Stimulated activated CD8-positive, alpha-beta memory T cell treated with anti-CD3 and anti-CD28 coated beads, Interleukin-7, amount 100 ng/mL, for 48 hours (primary cell): Measurements from ENCODE around the gene TP73.

ENCODE experiments used
- DNase-seq, 2 donors: peaks; one replicate each; pipeline ENCODE4 v3.0.0-alpha.2; 2020; ENCODE audit warnings: low read depth in 1 of 2; ENCODE audit errors: extremely low read depth in 1 of 2

Gene TP73

GRCh38 chr1:3633344-3634058 lies 18.8 kb upstream of the TP73 start:
- no peak for DNase-seq

GRCh38 chr1:3634059-3634800 lies 18.1 kb upstream of the TP73 start:
- no peak for DNase-seq

GRCh38 chr1:3636080-3636479 lies 16.2 kb upstream of the TP73 start:
- no peak for DNase-seq

DNA sequence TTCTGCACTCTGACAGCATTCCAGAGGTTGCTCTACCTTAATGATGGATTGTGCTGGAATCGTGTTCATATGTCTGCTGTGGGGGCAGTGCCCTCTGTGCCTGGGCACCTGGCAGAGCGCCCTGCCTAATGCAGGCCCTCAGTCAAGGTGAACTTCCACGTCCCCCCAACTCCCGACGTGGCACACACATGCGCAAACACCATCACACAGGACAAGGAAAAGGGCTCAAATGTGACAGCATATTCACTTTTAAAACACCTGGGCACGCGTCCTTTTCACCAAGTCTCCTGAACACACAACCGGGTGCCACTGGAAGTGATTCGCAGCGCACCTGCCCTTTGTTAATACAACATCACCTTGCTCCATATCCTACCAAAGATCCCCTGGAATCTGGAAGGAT lies 15.8 kb upstream of the TP73 start:
- DNase-seq: no peak

- DNase-seq: no peak
These were observed 14.3 kb upstream of the TP73 start for GRCh38 chr1:3638027-3638426.

DNA sequence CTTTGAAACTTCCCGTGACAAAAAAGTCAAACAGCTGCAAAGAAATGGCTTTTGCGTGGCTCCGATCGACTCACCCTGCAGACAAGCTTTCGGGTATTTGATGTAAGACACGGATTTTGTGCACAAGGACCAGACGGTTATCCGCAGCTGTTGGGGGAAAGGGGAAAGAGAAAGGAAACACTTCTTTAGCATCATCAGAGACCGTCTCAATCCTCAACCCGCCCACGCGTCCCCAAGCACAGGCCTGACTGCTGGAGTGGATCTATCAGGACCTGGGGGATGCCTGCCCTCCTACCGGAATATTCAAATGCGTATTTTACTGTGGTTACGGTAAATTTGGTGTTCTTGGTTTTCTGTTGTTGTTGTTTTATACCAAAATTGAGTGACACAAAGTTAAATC lies 13.6 kb upstream of the TP73 start:
- no peak for DNase-seq

DNA sequence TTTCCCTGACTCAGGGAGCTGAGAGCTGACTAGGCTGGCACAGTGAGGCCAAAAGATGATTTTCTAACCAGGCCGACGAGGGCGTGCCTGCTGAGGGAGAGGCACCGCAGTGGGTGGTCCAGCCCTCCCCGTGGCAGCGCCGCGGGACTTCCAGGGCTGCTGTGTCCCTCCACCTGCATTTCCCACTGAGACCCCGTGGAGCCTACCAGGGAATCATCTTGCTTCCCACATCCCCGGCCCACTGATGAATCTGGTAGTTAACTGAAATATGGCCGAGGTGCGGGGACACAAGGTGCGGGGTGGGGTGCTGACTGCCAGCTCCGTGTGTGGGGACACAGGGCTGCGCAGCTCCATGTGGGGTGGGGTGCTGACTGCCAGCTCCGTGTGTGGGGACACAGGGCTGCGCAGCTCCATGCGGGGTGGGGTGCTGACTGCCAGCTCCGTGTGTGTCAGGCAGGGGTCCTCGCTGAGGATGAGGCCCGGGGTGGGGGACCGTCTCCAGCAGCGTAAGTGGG lies 12.9 kb upstream of the TP73 start:
- no peak for DNase-seq

- no peak for DNase-seq
These were observed 12.0 kb upstream of the TP73 start for GRCh38 chr1:3640121-3640837.

- no peak for DNase-seq
These were observed 11.1 kb upstream of the TP73 start for GRCh38 chr1:3641046-3641760.

GRCh38 chr1:3641816-3642215 lies 10.5 kb upstream of the TP73 start:
- no peak for DNase-seq

DNA sequence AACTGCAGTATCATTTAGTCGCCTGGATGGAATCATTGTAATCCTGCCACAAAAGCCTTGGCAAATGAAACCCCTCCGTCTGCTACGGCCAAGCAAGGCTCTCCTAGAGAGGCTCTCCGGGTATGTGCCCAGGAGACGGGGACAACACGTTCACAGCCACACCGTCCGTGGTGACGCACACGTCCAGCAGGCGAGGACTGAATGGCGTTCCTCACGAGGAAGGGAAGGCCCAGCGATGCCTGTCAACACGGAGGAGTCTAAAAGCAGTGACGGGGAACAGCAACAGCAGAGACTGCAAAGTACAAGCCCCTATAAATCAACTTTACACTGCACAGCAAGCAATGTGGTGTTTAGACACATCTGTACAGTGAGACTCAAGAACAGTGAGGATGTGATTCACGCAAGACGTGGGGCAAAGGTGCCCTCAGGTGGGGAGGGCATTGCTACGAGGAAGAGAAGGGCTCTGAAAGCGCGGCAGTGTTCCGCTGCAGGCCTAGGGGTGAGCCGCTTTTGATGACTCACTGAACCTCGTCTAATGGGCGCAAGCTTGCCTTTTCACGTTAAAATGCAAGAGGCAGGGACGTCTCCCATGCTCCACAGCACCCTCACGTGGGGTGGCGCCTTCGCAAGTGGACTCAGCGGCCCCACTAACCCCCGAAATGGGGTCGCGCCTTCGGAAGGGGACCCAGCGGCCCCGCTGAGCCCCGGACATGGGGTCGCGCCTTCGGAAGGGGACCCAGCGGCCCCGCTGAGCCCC lies 9.2 kb upstream of the TP73 start:
- DNase-seq: no peak

DNA sequence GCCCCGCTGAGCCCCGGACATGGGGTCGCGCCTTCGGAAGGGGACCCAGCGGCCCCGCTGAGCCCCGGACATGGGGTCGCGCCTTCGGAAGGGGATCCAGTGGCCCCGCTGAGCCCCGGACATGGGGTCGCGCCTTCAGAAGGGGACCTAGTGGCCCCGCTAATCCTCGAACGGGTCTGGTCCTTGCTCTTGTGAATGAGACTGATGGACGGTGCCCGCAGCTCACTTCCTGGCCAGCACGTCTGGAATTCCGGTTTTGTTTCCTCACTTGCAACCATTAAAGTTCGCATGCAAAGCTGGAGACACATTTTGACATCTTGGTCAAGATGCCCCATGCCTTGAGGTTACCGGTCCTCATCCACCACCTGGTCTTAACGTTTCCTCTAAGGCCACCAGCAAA lies 8.0 kb upstream of the TP73 start:
- DNase-seq: no peak

DNA sequence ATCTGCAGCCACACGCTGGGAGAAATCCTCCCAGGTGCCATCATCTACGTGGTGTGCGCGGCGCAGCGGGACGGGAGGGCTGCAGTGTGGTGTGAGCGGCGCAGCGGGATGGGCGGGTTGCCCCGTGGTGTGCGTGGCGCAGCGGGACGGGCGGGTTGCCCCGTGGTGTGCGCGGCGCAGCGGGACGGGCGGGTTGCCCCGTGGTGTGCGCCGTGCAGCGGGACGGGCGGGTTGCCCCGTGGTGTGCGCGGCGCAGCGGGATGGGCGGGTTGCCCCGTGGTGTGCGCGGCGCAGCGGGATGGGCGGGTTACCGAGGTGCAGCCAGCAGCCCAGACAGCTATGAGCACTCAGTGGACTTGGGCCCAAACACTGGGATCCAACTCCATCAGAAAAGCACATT lies 7.1 kb upstream of the TP73 start:
- no peak for DNase-seq

GRCh38 chr1:3645666-3646355 lies 6.5 kb upstream of the TP73 start:
- DNase-seq: no peak

DNA sequence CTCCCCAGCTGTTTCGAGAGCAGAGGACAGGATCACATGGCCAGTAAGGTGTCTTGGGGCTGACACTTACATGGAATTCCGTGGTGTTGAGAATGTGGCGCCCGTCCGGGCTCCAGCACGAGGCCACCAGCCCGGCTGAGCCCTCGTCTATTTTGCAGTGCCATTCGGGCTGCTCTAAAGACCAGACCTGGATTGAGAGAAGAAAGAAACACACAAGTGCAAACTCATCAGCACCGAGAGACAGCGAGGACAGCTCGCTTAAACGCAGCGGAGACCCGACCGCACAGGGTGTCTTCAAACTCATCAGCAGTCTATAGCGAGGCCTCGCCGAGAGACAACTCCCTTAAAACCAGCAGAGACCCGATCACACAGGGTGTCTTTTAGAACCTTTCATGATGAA lies 5.7 kb upstream of the TP73 start:
- DNase-seq: no peak

DNA sequence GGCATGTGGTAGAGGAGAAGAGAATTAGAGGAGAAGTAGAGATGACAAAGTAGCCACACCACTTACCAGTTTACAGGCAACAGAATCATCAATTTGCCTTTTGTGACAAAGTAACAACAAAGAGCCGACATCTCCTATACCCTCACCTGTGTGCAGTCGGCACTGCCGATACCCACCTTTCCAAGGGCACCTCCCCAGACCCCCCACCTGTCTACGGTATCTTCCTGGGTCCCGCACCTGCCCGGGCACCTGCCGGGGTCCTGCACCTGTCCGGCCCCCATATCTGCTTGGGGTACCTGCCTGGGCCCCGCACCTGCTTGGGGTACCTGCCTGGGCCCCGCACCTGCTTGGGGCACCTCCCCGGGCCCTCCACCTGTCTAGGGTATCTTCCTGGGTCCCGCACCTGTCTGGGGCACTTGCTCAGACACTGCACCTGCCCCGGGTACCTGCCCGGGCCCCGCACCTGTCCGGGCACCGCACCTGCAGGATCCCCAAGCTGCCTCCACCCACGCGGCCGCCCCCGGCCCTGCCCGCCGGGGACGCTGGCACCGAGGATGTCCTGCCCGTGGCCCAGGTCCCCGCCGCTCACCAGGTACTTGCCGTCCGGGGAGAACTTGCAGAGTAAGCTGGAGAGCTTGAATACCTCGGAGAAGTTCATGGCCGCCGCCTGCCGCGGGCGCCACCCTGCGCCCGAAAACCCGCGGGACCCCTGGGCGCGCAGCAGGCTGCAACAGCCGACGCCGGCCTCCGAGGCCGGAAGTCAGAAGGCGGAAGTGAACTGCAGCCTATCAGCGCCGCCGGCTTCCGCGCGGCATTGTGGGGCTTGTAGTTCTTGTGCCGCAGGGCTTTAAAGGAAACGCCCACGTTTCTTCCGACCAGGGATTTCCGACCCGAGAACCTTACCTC lies 2.7 kb upstream of the TP73 start, which contains the start of gene WRAP73:
Gene WRAP73 (minus strand): TSS at position 762 of the 906 bp plus-strand sequence. CDS start 104 bp downstream, at position 658.
- peak; percentile 77 to 90 for DNase-seq

DNA sequence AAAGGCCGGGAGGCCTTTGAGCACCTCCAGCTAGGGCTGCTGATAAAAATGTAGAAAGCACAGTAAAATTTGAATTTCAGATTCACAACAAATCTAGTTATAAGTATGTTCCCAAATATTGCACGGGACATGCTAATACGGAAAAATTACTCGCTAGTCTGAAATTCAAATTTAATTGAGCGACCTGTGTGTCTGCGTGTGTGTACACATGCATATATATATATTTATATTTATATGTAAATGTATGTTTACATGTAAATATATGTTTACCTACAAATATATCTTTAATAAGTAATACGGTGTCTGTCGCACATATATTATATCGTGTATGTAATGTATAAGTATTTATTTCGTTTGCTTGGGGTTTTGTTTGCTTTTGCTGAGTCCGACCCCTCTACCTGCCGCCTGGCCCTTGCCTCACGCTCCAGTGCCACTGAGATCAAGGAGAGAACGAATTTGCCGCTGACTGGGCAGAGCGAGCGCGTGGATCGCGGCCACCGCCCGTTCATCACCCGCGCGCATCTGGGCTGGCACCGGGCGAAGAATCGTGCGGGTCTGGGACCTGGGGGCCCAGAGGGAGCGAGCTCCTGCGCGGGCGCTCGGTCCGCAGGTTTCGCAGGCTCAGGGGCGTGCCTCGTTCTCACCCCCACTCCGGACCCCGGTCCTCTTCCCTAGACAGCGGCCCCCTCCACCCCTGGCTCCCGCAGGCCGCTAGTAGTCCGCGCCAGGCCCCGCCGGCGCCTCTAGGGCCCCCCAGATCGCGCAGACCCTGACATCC lies 1.9 kb upstream of the TP73 start:
- no peak for DNase-seq
